ENCODE results near the gene NAP1L4. TPM values are rescaled to one million over a fixed set of nuclear protein-coding genes. Genes with fewer than 3 reads are reported as not detected.

The NAP1L4 gene
- total and polyA plus RNA-seq, 2 of the 4 experiments (the other 2 are of a cell fraction): 71.5 to 80.7 TPM

DNA sequence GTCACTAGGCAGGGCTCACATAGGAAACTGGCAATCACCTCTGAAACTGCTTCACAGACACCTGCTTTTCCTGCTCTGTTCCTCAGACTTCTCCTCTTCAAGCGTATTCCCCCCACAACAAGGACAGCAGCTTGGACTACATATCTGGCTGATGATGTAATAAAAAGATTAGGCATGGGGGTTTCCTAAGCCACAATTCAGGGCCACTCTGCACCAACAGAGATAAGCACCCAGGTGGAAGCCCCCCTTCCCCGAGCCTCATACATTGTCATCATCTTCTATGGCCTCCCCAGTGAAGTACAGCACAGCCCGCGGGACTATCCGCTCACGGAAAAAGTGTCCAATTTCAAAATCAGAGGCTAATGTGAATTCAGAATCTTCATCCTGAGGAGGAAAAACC is 37.9 kb downstream of the NAP1L4 start:
- Histone ChIP-seq H2AK5ac (ENCODE audit: low read depth, low read length) (no peak overlapping the region), H3K79me1 (ENCODE audit: low read depth in 1 of 2, low read length in 2 of 2) (peaks cover 45 to 62% of the 10 kb centered on the region in 2 experiments), H3K14ac (replicated peaks; ENCODE audit: low read depth, low read length) (no peak overlapping the region), H3K4me1 (ENCODE audit: control insufficient read depth, insufficient read depth, low read length) (peaks cover 25% of the 10 kb centered on the region), H3K27me3 (ENCODE audit: control insufficient read depth, insufficient read depth, low read length) (no peaks in the 10 kb centered on the region), H3K9ac (ENCODE audit: low read depth, low read length) (no peak overlapping the region), H3K4me2 (ENCODE audit: low read depth, low read length) (no peak overlapping the region), H2BK15ac (ENCODE audit: low read depth, low read length) (no peak overlapping the region), H3K4me3 (ENCODE audit: insufficient read depth, low read depth, low read length) (no peak overlapping the region), H3K9me1 (ENCODE audit: insufficient read depth, low read length) (peaks cover 23% of the 10 kb centered on the region), H4K5ac (ENCODE audit: low read depth, low read length) (no peak overlapping the region), H2AFZ (replicated peaks; ENCODE audit: low read length, poor library complexity) (no peak overlapping the region), H3K27ac (ENCODE audit: insufficient read depth, low read length) (no peak overlapping the region), H4K20me1 (ENCODE audit: insufficient read depth, low read length) (peaks cover 3% of the 10 kb centered on the region; the same call in 1 of the 2 replicates), H3K9me3 (ENCODE audit: control insufficient read depth, insufficient read depth, low read length) (no peaks in the 10 kb centered on the region), H3K36me3 (ENCODE audit: control insufficient read depth, insufficient read depth, low read length) (peaks cover 65% of the 10 kb centered on the region), H2BK5ac (ENCODE audit: low read depth, low read length, poor library complexity, severe bottlenecking) (no peak overlapping the region), H4K8ac (ENCODE audit: low read depth in 2 of 2, low read length in 2 of 2) (no peak overlapping the region), H2BK20ac (ENCODE audit: low read depth, low read length) (no peak overlapping the region), H3K18ac (ENCODE audit: low read depth, low read length) (no peak overlapping the region), H2BK120ac (ENCODE audit: low read depth, low read length) (no peak overlapping the region), H3K23ac (ENCODE audit: low read depth, low read length) (no peak overlapping the region), H3K56ac (ENCODE audit: extremely low read depth, insufficient read depth, low read length) (no peak overlapping the region), H3K4ac (ENCODE audit: low read depth, low read length) (no peak overlapping the region), H4K91ac (ENCODE audit: insufficient read depth, low read depth, low read length) (no peak overlapping the region), H2AK9ac (replicated peaks; ENCODE audit: low read depth, low read length, poor library complexity) (no peak overlapping the region)
- intact Hi-C loops (cut with micrococcal nuclease) (no loop called here), dilution Hi-C loops (cut with HindIII; ENCODE audit: low sequenced_read_pairs, unreplicated experiment) (no loop called here), in situ Hi-C loops (cut with MboI; ENCODE audit: low sequenced_read_pairs) (no loop called here)
- POLR2A ChIA-PET (ENCODE audit: unreplicated experiment): no interaction called here
- CTCF ChIA-PET: interaction anchor here (0.6 kb wide), 1 partner anchor 35 kb away, joined by 4 read pairs; no protein-coding TSS in a partner anchor
- 100% methylated on average over 2 of the region's 6 CpGs; no CpG with 5 or more reads in 1 of the 2 experiments for WGBS, 2 experiments (ENCODE audit: extremely low coverage in 2 of 2, insufficient read length in 1 of 2)
- DNase-seq: peak; percentile 18
- TF ChIP-seq, protein P1, sequence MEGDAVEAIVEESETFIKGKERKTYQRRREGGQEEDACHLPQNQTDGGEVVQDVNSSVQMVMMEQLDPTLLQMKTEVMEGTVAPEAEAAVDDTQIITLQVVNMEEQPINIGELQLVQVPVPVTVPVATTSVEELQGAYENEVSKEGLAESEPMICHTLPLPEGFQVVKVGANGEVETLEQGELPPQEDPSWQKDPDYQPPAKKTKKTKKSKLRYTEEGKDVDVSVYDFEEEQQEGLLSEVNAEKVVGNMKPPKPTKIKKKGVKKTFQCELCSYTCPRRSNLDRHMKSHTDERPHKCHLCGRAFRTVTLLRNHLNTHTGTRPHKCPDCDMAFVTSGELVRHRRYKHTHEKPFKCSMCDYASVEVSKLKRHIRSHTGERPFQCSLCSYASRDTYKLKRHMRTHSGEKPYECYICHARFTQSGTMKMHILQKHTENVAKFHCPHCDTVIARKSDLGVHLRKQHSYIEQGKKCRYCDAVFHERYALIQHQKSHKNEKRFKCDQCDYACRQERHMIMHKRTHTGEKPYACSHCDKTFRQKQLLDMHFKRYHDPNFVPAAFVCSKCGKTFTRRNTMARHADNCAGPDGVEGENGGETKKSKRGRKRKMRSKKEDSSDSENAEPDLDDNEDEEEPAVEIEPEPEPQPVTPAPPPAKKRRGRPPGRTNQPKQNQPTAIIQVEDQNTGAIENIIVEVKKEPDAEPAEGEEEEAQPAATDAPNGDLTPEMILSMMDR (conservative IDR thresholded peaks at IDR 0.05; ENCODE audit: low read depth, low read length): no peak
- TF ChIP-seq SMC3 (IDR thresholded peaks at IDR 0.05; ENCODE audit: low read depth, low read length) (no peak), CHD1 (IDR thresholded peaks at IDR 0.05; ENCODE audit: low read depth, low read length) (no peak), CEBPB (IDR thresholded peaks at IDR 0.05; ENCODE audit: low read depth, low read length) (0 out of 2 replicates have a peak, but pooled peaks have one; percentile 13)
- ATAC-seq (ENCODE audit: low read depth): no peak
- no TSS peak for BruUV-seq (replicated peaks)

Measured in IMR-90 (cell line).